Ovary (tissue), 3 donors: Measurements from ENCODE around the gene VIPAS39.

Source experiments
- EP300 ChIP-seq: sonication (generic); formaldehyde crosslinking; IDR thresholded peaks from one replicate; pipeline ENCODE4 v1.6.1; 2017; ENCODE audit warnings: antibody characterized with exemption
- TF ChIP-seq, protein P1 (sequence below), 3 donors: fragments of 450-650 bp in 2 of 3; fragments of 200-600 bp in 1 of 3; IDR thresholded peaks; one replicate each; pipeline versions ENCODE4 v1.5.1 to v1.8.0; 2016 to 2022; ENCODE audit warnings: antibody characterized with exemption in 3 of 3, mild to moderate bottlenecking in 1 of 3
- donor health status: DM: no; HTN: no; CAD: no.

GRCh38 chr14:77436042-77436441 is 21.4 kb downstream of the VIPAS39 start:
- TF ChIP-seq, protein P1, sequence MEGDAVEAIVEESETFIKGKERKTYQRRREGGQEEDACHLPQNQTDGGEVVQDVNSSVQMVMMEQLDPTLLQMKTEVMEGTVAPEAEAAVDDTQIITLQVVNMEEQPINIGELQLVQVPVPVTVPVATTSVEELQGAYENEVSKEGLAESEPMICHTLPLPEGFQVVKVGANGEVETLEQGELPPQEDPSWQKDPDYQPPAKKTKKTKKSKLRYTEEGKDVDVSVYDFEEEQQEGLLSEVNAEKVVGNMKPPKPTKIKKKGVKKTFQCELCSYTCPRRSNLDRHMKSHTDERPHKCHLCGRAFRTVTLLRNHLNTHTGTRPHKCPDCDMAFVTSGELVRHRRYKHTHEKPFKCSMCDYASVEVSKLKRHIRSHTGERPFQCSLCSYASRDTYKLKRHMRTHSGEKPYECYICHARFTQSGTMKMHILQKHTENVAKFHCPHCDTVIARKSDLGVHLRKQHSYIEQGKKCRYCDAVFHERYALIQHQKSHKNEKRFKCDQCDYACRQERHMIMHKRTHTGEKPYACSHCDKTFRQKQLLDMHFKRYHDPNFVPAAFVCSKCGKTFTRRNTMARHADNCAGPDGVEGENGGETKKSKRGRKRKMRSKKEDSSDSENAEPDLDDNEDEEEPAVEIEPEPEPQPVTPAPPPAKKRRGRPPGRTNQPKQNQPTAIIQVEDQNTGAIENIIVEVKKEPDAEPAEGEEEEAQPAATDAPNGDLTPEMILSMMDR (IDR thresholded peaks at IDR 0.05): no peak
- no peak for TF ChIP-seq EP300
